Measurements from ENCODE around the gene CACHD1. TPM values are rescaled to one million over a fixed set of nuclear protein-coding genes. Genes with fewer than 3 reads are reported as not detected.

The CACHD1 gene
- total RNA-seq, 4 donors from 2014 or later, result 1.6 to 3.2 (median 2.2) TPM; not detected in 1

DNA sequence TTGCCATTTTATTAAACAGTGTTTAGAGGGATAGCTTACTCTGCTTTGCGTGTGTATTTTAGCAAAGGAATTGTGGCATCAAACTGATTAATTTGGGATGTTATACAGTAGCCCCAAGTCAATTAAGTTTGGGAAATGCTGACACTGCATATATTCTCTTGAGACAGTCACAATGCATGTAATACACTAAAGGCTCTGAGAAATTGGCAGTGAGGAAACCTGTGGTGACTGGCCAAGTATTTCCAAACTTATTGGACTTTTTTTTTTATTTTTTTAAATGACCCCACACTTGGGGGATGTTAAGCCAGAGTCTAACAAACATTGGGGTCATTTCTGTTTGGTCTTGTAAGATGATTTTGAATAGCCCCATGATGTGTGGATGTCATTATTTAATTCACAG, 207.6 kb downstream of the CACHD1 start:
- in situ Hi-C loops (cut with MboI; ENCODE audit: low pct_ligation_motif_present in 1 of 4, low pct_unique_long_range_greater_than_20kb in 1 of 4, low sequenced_read_pairs in 3 of 4) (loop anchor here in 3 of 4 donors (10.0 to 25.0 kb wide), 2 partner anchors 413 to 415 kb away; no protein-coding TSS in a partner anchor), intact Hi-C loops (cut with DNase I; ENCODE audit: low total_unique reads) (loop anchor here (5.0 kb wide), 1 partner anchor 410 kb away; no protein-coding TSS in a partner anchor)
- TF ChIP-seq EP300 (IDR thresholded peaks at IDR 0.05; ENCODE audit: low read depth) (no peak), POLR2A (IDR thresholded peaks at IDR 0.05) (no peak), POLR2AphosphoS5 (IDR thresholded peaks at IDR 0.05) (no peak)
- TF ChIP-seq, protein P1, sequence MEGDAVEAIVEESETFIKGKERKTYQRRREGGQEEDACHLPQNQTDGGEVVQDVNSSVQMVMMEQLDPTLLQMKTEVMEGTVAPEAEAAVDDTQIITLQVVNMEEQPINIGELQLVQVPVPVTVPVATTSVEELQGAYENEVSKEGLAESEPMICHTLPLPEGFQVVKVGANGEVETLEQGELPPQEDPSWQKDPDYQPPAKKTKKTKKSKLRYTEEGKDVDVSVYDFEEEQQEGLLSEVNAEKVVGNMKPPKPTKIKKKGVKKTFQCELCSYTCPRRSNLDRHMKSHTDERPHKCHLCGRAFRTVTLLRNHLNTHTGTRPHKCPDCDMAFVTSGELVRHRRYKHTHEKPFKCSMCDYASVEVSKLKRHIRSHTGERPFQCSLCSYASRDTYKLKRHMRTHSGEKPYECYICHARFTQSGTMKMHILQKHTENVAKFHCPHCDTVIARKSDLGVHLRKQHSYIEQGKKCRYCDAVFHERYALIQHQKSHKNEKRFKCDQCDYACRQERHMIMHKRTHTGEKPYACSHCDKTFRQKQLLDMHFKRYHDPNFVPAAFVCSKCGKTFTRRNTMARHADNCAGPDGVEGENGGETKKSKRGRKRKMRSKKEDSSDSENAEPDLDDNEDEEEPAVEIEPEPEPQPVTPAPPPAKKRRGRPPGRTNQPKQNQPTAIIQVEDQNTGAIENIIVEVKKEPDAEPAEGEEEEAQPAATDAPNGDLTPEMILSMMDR (IDR thresholded peaks at IDR 0.05), result no peak
- H3K36me3 ChIP-seq, result no peaks in the 10 kb centered on the region
- H3K27ac ChIP-seq, result no peak overlapping the region
- no peak for DNase-seq
- H3K9me3 ChIP-seq, result no peaks in the 10 kb centered on the region
- no peaks in the 10 kb centered on the region for H3K27me3 ChIP-seq
- no peaks in the 10 kb centered on the region for H3K4me1 ChIP-seq
- 90 to 100% methylated on average over 1 of the region's 1 CpG for whole genome bisulfite sequencing, 2 donors (ENCODE audit: low coverage in 1 of 2)
- no peak overlapping the region for H3K4me3 ChIP-seq

DNA sequence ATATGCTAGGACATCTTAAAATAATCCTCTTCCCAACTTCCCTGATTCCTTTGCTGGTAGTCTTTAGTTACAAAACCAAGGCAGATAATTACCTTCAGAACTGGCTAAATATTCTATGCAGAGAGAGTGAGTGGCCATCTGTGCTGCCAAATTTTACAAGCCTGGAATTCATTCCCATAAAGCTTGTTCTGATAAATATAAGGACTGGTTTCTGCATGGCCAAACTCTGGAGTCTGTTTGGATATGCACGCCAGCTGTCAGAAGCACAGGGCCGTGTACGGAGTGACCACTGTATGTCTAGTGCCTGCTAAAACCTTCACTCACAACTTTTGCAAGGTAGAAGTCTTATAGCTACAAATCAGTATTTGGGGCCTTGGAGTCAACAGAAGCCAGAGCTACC, 208.4 kb downstream of the CACHD1 start:
- Histone ChIP-seq H3K27me3 (no peaks in the 10 kb centered on the region), H3K4me1 (no peaks in the 10 kb centered on the region), H3K4me3 (no peak overlapping the region), H3K27ac (no peak overlapping the region), H3K36me3 (no peaks in the 10 kb centered on the region), H3K9me3 (no peaks in the 10 kb centered on the region)
- TF ChIP-seq, protein P1 (IDR thresholded peaks at IDR 0.05), result no peak
- no peak for TF ChIP-seq POLR2A (IDR thresholded peaks at IDR 0.05)
- in situ Hi-C loops (cut with MboI; ENCODE audit: low pct_ligation_motif_present in 1 of 4, low pct_unique_long_range_greater_than_20kb in 1 of 4, low sequenced_read_pairs in 3 of 4), result loop anchor here in 3 of 4 donors (10.0 to 25.0 kb wide), 2 partner anchors 414 to 416 kb away; no protein-coding TSS in a partner anchor
- WGBS, 2 donors (ENCODE audit: low coverage in 1 of 2), result 71% methylated on average over 3 of the region's 3 CpGs; no CpG with 5 or more reads in 1 of the 2 donors
- DNase-seq, result no peak
- intact Hi-C loops (cut with DNase I; ENCODE audit: low total_unique reads), result loop anchor here (5.0 kb wide), 1 partner anchor 411 kb away; no protein-coding TSS in a partner anchor

DNA sequence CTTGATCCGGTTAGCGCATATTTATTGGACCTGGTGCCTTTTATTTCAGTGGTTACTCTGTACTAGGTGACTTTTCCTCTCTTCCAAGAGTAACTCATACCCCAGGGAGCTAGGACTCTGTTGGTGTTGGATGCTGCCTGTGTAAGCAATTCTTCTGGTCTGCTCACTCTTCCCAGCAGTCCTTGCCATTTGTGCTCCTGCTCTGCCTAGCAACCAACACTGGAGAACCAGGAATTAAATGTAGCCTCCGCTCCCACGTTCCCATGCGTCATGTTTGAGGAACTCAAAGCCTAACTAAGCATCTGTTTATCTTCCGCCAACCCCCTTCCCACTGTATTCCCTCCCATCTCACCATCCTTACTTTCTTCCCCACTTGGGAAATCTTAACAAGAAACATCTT, 209.2 kb downstream of the CACHD1 start:
- 97 to 100% methylated on average over 4 to 6 of the region's 6 CpGs for WGBS, 2 donors (ENCODE audit: low coverage in 1 of 2)
- H3K27me3 ChIP-seq, result no peaks in the 10 kb centered on the region
- intact Hi-C loops (cut with DNase I; ENCODE audit: low total_unique reads) (loop anchor here (5.0 kb wide), 1 partner anchor 412 kb away; no protein-coding TSS in a partner anchor), in situ Hi-C loops (cut with MboI; ENCODE audit: low pct_ligation_motif_present in 1 of 4, low pct_unique_long_range_greater_than_20kb in 1 of 4, low sequenced_read_pairs in 3 of 4) (loop anchor here in 3 of 4 donors (10.0 to 25.0 kb wide), 2 partner anchors 414 to 417 kb away; no protein-coding TSS in a partner anchor)
- no peaks in the 10 kb centered on the region for H3K36me3 ChIP-seq
- no peak overlapping the region for H3K27ac ChIP-seq
- DNase-seq, result no peak
- TF ChIP-seq POLR2A (IDR thresholded peaks at IDR 0.05), result no peak
- H3K4me3 ChIP-seq, result no peak overlapping the region
- no peaks in the 10 kb centered on the region for H3K4me1 ChIP-seq
- no peaks in the 10 kb centered on the region for H3K9me3 ChIP-seq

DNA sequence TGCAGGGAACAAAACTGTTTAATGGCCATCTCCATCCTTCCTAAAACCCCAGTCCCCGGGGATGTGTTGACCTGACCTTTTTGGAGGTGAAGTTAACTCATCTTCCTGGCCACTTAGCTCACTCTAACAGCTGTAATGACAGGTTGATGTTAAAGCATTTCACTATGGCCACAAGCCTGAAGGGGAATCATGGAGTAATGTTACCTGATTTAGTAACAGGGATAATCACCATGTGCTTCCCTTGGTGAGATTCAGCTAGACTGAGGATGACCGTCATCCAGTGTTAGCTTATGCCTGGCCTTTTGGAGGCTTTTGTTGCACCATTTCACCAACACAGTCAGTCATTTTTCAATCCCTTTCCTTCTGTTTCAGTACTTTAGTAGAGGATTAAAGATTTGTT, 210.7 kb downstream of the CACHD1 start:
- Histone ChIP-seq H3K4me1 (no peaks in the 10 kb centered on the region), H3K36me3 (no peaks in the 10 kb centered on the region), H3K27ac (no peak overlapping the region), H3K9me3 (no peaks in the 10 kb centered on the region), H3K4me3 (no peak overlapping the region), H3K27me3 (no peaks in the 10 kb centered on the region)
- 85 to 89% methylated on average over 2 of the region's 2 CpGs for WGBS, 2 donors (ENCODE audit: low coverage in 1 of 2)
- TF ChIP-seq POLR2AphosphoS5 (IDR thresholded peaks at IDR 0.05) (no peak), POLR2A (IDR thresholded peaks at IDR 0.05) (no peak), EP300 (IDR thresholded peaks at IDR 0.05; ENCODE audit: low read depth) (no peak)
- TF ChIP-seq, protein P1 (IDR thresholded peaks at IDR 0.05), result no peak
- intact Hi-C loops (cut with DNase I; ENCODE audit: low total_unique reads), result no loop called here
- in situ Hi-C loops (cut with MboI; ENCODE audit: low pct_ligation_motif_present in 1 of 4, low pct_unique_long_range_greater_than_20kb in 1 of 4, low sequenced_read_pairs in 3 of 4), result loop anchor here in 3 of 4 donors (10.0 to 25.0 kb wide), 2 partner anchors 144 to 418 kb away; no protein-coding TSS in a partner anchor
- DNase-seq, result no peak

DNA sequence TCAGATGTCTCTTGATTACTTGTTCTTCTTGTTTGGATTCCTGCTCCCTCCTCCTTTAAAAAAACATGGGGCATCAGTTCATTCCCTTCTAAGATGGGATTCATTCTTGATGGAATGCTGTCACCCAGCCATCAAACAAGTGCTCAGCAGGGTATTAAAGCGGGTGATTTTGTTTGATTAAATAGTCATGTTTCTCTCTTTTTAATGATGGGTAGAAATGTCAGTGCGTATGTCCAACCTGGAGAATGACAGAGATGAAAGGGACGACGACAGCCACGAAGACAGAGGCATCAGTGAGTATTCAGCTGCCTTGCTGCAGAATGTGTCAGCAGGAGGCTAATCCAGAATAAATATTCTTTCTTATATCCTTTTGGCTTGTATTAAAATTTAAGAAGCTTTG, 211.1 kb downstream of the CACHD1 start:
- H3K4me1 ChIP-seq, result no peaks in the 10 kb centered on the region
- no peak overlapping the region for H3K4me3 ChIP-seq
- no peaks in the 10 kb centered on the region for H3K36me3 ChIP-seq
- no peaks in the 10 kb centered on the region for H3K9me3 ChIP-seq
- WGBS, 2 donors (ENCODE audit: low coverage in 1 of 2), result 79 to 92% methylated on average over 5 of the region's 5 CpGs
- in situ Hi-C loops (cut with MboI; ENCODE audit: low pct_ligation_motif_present in 1 of 4, low pct_unique_long_range_greater_than_20kb in 1 of 4, low sequenced_read_pairs in 3 of 4) (loop anchor here in 3 of 4 donors (10.0 to 25.0 kb wide), 2 partner anchors 144 to 419 kb away; no protein-coding TSS in a partner anchor), intact Hi-C loops (cut with DNase I; ENCODE audit: low total_unique reads) (no loop called here)
- TF ChIP-seq POLR2A (IDR thresholded peaks at IDR 0.05), result no peak
- TF ChIP-seq POLR2AphosphoS5 (IDR thresholded peaks at IDR 0.05), result no peak
- H3K27me3 ChIP-seq, result no peaks in the 10 kb centered on the region
- H3K27ac ChIP-seq, result no peak overlapping the region
- DNase-seq, result no peak
